Measurements from ENCODE around the gene EXOC3L4.

The EXOC3L4 gene

GRCh38 chr14:103070263-103070885 is 24.2 kb upstream of the EXOC3L4 start:
- DNase-seq (ENCODE audit: low spot score) (no peak), FAIRE-seq (no peak)

GRCh38 chr14:103070971-103071542 is 23.5 kb upstream of the EXOC3L4 start:
- DNase-seq (ENCODE audit: low spot score): no peak
- FAIRE-seq: no peak

- no peak for FAIRE-seq
These were observed 22.8 kb upstream of the EXOC3L4 start for GRCh38 chr14:103071544-103072251.

GRCh38 chr14:103072595-103073366 is 21.7 kb upstream of the EXOC3L4 start:
- DNase-seq (ENCODE audit: low spot score) (no peak), FAIRE-seq (no peak)

More at GRCh38 chr14:103071544-103072251, 22.8 kb upstream of the EXOC3L4 start:
- DNase-seq (ENCODE audit: low spot score): no peak

GRCh38 chr14:103073367-103073875 is 21.1 kb upstream of the EXOC3L4 start:
- DNase-seq (ENCODE audit: low spot score) (no peak), FAIRE-seq (no peak)

- FAIRE-seq: no peak
- DNase-seq (ENCODE audit: low spot score): no peak
These were observed 20.4 kb upstream of the EXOC3L4 start for GRCh38 chr14:103073876-103074728.

GRCh38 chr14:103074729-103075367 is 19.7 kb upstream of the EXOC3L4 start:
- no peak for FAIRE-seq
- DNase-seq (ENCODE audit: low spot score): no peak

- FAIRE-seq: no peak
- peak; percentile 72 for DNase-seq (ENCODE audit: low spot score)
These were observed 16.1 kb upstream of the EXOC3L4 start for GRCh38 chr14:103078420-103078749.

GRCh38 chr14:103078860-103079587 is 15.5 kb upstream of the EXOC3L4 start:
- FAIRE-seq: no peak
- DNase-seq (ENCODE audit: low spot score): no peak

GRCh38 chr14:103081951-103082350 is 12.6 kb upstream of the EXOC3L4 start:
- no peak for FAIRE-seq

GRCh38 chr14:103084021-103084919 is 10.3 kb upstream of the EXOC3L4 start, which contains the start of gene LBHD2:
TSS of gene LBHD2 (plus strand) at chr14:103084210. CDS start at chr14:103086013, 1,803 bp downstream.
- DNase-seq (ENCODE audit: low spot score) (no peak), FAIRE-seq (no peak)

More at GRCh38 chr14:103081951-103082350, 12.6 kb upstream of the EXOC3L4 start:
- DNase-seq (ENCODE audit: low spot score): no peak

GRCh38 chr14:103085106-103086091 is 9.1 kb upstream of the EXOC3L4 start:
- FAIRE-seq (no peak), DNase-seq (ENCODE audit: low spot score) (no peak)

GRCh38 chr14:103086771-103087342 is 7.7 kb upstream of the EXOC3L4 start:
- no peak for FAIRE-seq
- DNase-seq (ENCODE audit: low spot score): no peak

- FAIRE-seq (no peak), DNase-seq (ENCODE audit: low spot score) (no peak)
These were observed 7.1 kb upstream of the EXOC3L4 start for GRCh38 chr14:103087343-103087835.

GRCh38 chr14:103088921-103089320 is 5.6 kb upstream of the EXOC3L4 start:
- FAIRE-seq (no peak), DNase-seq (ENCODE audit: low spot score) (no peak)

GRCh38 chr14:103089386-103090335 is 4.9 kb upstream of the EXOC3L4 start:
- no peak for FAIRE-seq

More at GRCh38 chr14:103089386-103090335, 4.9 kb upstream of the EXOC3L4 start:
- no peak for DNase-seq (ENCODE audit: low spot score)
